SK-N-SH (cell line): ENCODE results near the gene TBC1D1. TPM values are rescaled to one million over a fixed set of nuclear protein-coding genes. Genes with fewer than 3 reads are reported as not detected.

Experiments
- CTCF ChIA-PET: fragments of 300-600, 350-600 bp; formaldehyde crosslinking; extraction: SDS; loops from one replicate; lab custom pipeline; 2021; lab: Yijun Ruan, JAX
- POLR2A ChIA-PET: fragments of 350-600 bp; sonication (Branson Sonifier 250); formaldehyde crosslinking; extraction: SDS; loops from one replicate; lab custom pipeline; 2020; ENCODE audit warnings: antibody characterized with exemption, inconsistent platforms; lab: Yijun Ruan, JAX
- DNase-seq: peaks from one replicate; pipeline ENCODE4 v3.0.0; 2012
- H2AFZ ChIP-seq: fragments of 200-600 bp; sonication (generic); 2 replicates; pipeline ENCODE4 v1.8.1; 2016; ENCODE audit warnings: antibody characterized with exemption, mild to moderate bottlenecking, low read depth
- H3F3A ChIP-seq: fragments of 200-600 bp; sonication (generic); replicated peaks from 2 replicates; pipeline ENCODE3; 2016; ENCODE audit warnings: antibody characterized with exemption, mild to moderate bottlenecking; ENCODE audit not compliant: insufficient read depth
- H3K27ac ChIP-seq, 2 experiments: fragments of 200-500 bp in 1 of 2; fragments of 200-600 bp in 1 of 2; sonication (Bioruptor generic) in 1 of 2; sonication (generic), shearing (Covaris generic) in 1 of 2; 2 replicates each; pipeline versions ENCODE4 v1.5.1 to v1.6.1; 2014 to 2016; ENCODE audit warnings: low read depth in 2 of 2, inconsistent platforms in 1 of 2, low read length in 1 of 2, mild to moderate bottlenecking in 1 of 2, mixed read lengths in 1 of 2
- H3K27me3 ChIP-seq: fragments of 200-600 bp; sonication (generic), shearing (Covaris generic); 2 replicates; pipeline ENCODE4 v1.6.1; 2016; ENCODE audit warnings: mixed run types; ENCODE audit not compliant: insufficient read depth
- H3K36me3 ChIP-seq, 2 experiments: fragments of 200-500 bp in 1 of 2; fragments of 200-600 bp in 1 of 2; sonication (Bioruptor generic) in 1 of 2; sonication (generic) in 1 of 2; replicated peaks in 1 of 2; 2 replicates each; pipeline versions ENCODE3 to v1.5.1; 2014 to 2016; ENCODE audit warnings: low read length in 1 of 2, mild to moderate bottlenecking in 1 of 2; ENCODE audit not compliant: insufficient read depth in 2 of 2, control insufficient read depth in 1 of 2
- H3K4me1 ChIP-seq, 2 experiments: fragments of 200-500 bp in 1 of 2; fragments of 200-600 bp in 1 of 2; sonication (Bioruptor generic) in 1 of 2; sonication (generic), shearing (Covaris generic) in 1 of 2; 2 replicates each; pipeline versions ENCODE4 v1.5.1 to v1.6.1; 2014 to 2016; ENCODE audit warnings: low read depth in 1 of 2, low read length in 1 of 2, mixed run types in 1 of 2; ENCODE audit not compliant: insufficient read depth in 2 of 2, control insufficient read depth in 1 of 2
- H3K4me2 ChIP-seq: fragments of 200-600 bp; sonication (generic), shearing (Covaris generic); 2 replicates; pipeline ENCODE4 v1.6.1; 2017; ENCODE audit warnings: mixed run types
- H3K4me3 ChIP-seq, 2 experiments: fragments of 200-500 bp in 1 of 2; fragments of 200-600 bp in 1 of 2; sonication (Bioruptor generic) in 1 of 2; sonication (generic), shearing (Covaris generic) in 1 of 2; 2 replicates each; pipeline versions ENCODE4 v1.5.1 to v1.8.1; 2014 to 2016; ENCODE audit warnings: low read depth in 2 of 2, inconsistent platforms in 1 of 2, low read length in 1 of 2, mild to moderate bottlenecking in 1 of 2, mixed read lengths in 1 of 2, moderate library complexity in 1 of 2
- H3K79me2 ChIP-seq: fragments of 200-600 bp; sonication (generic); 2 replicates; pipeline ENCODE4 v1.8.1; 2017; ENCODE audit warnings: mild to moderate bottlenecking; ENCODE audit not compliant: insufficient read depth
- H3K9ac ChIP-seq: fragments of 200-600 bp; sonication (generic); 2 replicates; pipeline ENCODE4 v1.6.1; 2017; ENCODE audit warnings: mixed run types
- H3K9me2 ChIP-seq: fragments of 200-600 bp; sonication (generic); 2 replicates; pipeline ENCODE4 v1.6.1; 2017; ENCODE audit warnings: mixed run types
- H3K9me3 ChIP-seq: fragments of 200-600 bp; sonication (generic); 2 replicates; pipeline ENCODE4 v1.6.1; 2017; ENCODE audit warnings: mixed run types, mild to moderate bottlenecking, moderate library complexity
- H4K20me1 ChIP-seq: fragments of 200-600 bp; sonication (generic); 2 replicates; pipeline ENCODE4 v1.6.1; 2017; ENCODE audit warnings: mild to moderate bottlenecking, mixed run types; ENCODE audit not compliant: insufficient read depth
- CHD2 ChIP-seq: fragments of 150-350 bp; IDR thresholded peaks from 2 replicates; pipeline ENCODE4 v1.6.1; 2018; ENCODE audit warnings: low read length; ENCODE audit not compliant: partially characterized antibody
- CTCF ChIP-seq: fragments of 200-600 bp; sonication (generic); IDR thresholded peaks from 2 replicates; pipeline ENCODE4 v1.6.1; 2017; ENCODE audit warnings: antibody characterized with exemption, mild to moderate bottlenecking, moderate library complexity
- ELF1 ChIP-seq: IDR thresholded peaks from 2 replicates; pipeline ENCODE4 v1.4.0; 2012
- EP300 ChIP-seq, 2 experiments: IDR thresholded peaks; 2 replicates each; pipeline versions ENCODE4 v1.4.0 to v1.6.1; 2012; ENCODE audit warnings: borderline replicate concordance in 1 of 2, low read depth in 1 of 2, low read length in 1 of 2
- EZH2phosphoT487 ChIP-seq: fragments of 200-600 bp; sonication (generic); IDR thresholded peaks from 2 replicates; pipeline ENCODE4 v1.6.1; 2017; ENCODE audit warnings: low read depth, mixed run types, mild to moderate bottlenecking, antibody characterized with exemption, moderate library complexity, borderline replicate concordance
- FOXJ3 ChIP-seq: sonication (generic); formaldehyde crosslinking; IDR thresholded peaks from 2 replicates; pipeline ENCODE4 v1.5.1; 2020; ENCODE audit warnings: mild to moderate bottlenecking, missing genetic modification reagents
- FOXM1 ChIP-seq: IDR thresholded peaks from 2 replicates; pipeline ENCODE4 v1.4.0; 2012; ENCODE audit warnings: low read depth, mild to moderate bottlenecking
- GABPA ChIP-seq: IDR thresholded peaks from 2 replicates; pipeline ENCODE4 v1.4.0; 2012; ENCODE audit warnings: low read depth, mild to moderate bottlenecking
- GATA2 ChIP-seq: sonication (generic); formaldehyde crosslinking; IDR thresholded peaks from 2 replicates; pipeline ENCODE4 v1.5.0; 2020; ENCODE audit warnings: mild to moderate bottlenecking, missing genetic modification reagents
- IRF3 ChIP-seq: fragments of 150-350 bp; IDR thresholded peaks from 2 replicates; pipeline ENCODE4 v1.6.1; 2016; ENCODE audit warnings: mild to moderate bottlenecking, low read depth, low read length
- JUND ChIP-seq: IDR thresholded peaks from 2 replicates; pipeline ENCODE4 v1.4.0; 2012
- MEF2A ChIP-seq: IDR thresholded peaks from 2 replicates; pipeline ENCODE4 v1.4.0; 2012; ENCODE audit warnings: low read depth, borderline replicate concordance
- MXI1 ChIP-seq: IDR thresholded peaks from 2 replicates; pipeline ENCODE4 v1.6.1; 2012; ENCODE audit warnings: mild to moderate bottlenecking, low read depth, low read length, improper control_type of control experiment
- NFIC ChIP-seq: IDR thresholded peaks from 2 replicates; pipeline ENCODE4 v1.4.0; 2012; ENCODE audit warnings: borderline replicate concordance
- NRF1 ChIP-seq: IDR thresholded peaks from 2 replicates; pipeline ENCODE4 v1.6.1; 2012; ENCODE audit warnings: low read depth, mild to moderate bottlenecking, low read length
- PBX3 ChIP-seq: IDR thresholded peaks from 2 replicates; pipeline ENCODE4; 2012
- POLR2AphosphoS5 ChIP-seq: IDR thresholded peaks from 2 replicates; pipeline ENCODE4 v1.6.1; 2012; ENCODE audit warnings: low read depth, low read length
- RFX5 ChIP-seq: IDR thresholded peaks from 2 replicates; pipeline ENCODE4 v1.6.1; 2012; ENCODE audit warnings: mild to moderate bottlenecking, improper control_type of control experiment, low read length
- RXRA ChIP-seq: IDR thresholded peaks from 2 replicates; pipeline ENCODE4 v1.4.0; 2012; ENCODE audit warnings: low read depth, mild to moderate bottlenecking, borderline replicate concordance
- TCF12 ChIP-seq: IDR thresholded peaks from 2 replicates; pipeline ENCODE4 v1.4.0; 2012
- TEAD4 ChIP-seq: IDR thresholded peaks from 2 replicates; pipeline ENCODE4 v1.4.0; 2012; ENCODE audit warnings: mild to moderate bottlenecking, borderline replicate concordance; ENCODE audit not compliant: insufficient read depth
- WGBS: methylation state at CpG from one replicate; pipeline ENCODE4 v1.1.6; 2017; ENCODE audit warnings: low lambda C conversion rate; 5-methylcytosine and 5-hydroxymethylcytosine counted together
- polyA plus RNA-seq, 3 experiments: library from polyadenylated mRNA; depleted of rRNA; stranded (reverse); fragments of >200 nt; gene quantifications; 2 replicates each; pipeline ENCODE4 v1.2.3, GENCODE V29; 2012

TBC1D1 gene
- polyA plus RNA-seq, 1 of the 3 experiments (the other 2 are of a cell fraction): 29.8 TPM

GRCh38 chr4:38180456-38180855, 289.6 kb downstream of the TBC1D1 start:
- ChIA-PET CTCF (interaction anchor here (0.8 to 10.2 kb wide), 44 partner anchors 9 to 726 kb away, joined by 3 to 182 read pairs (median 6); partner anchors contain the start of gene TLR10), POLR2A (no interaction called here)
- no peaks in the 10 kb centered on the region for H3K9me3 ChIP-seq
- no peaks in the 10 kb centered on the region for H3K36me3 ChIP-seq
- TF ChIP-seq FOXJ3 (CRISPR knock-in tag): no peak
- TF ChIP-seq GABPA: no peak
- no peak for TF ChIP-seq POLR2AphosphoS5
- TF ChIP-seq MEF2A: no peak
- TF ChIP-seq RXRA: no peak
- no peak for TF ChIP-seq TEAD4
- no peak for TF ChIP-seq PBX3
- TF ChIP-seq MXI1: no peak
- no peak for TF ChIP-seq FOXM1
- no peak for TF ChIP-seq EP300 (IDR thresholded peaks at IDR 0.05; ENCODE audit: borderline replicate concordance in 1 of 2, low read depth in 1 of 2, low read length in 1 of 2)
- no peak for TF ChIP-seq CTCF
- no peak for TF ChIP-seq IRF3
- no peak for TF ChIP-seq JUND
- TF ChIP-seq CHD2: no peak
- TF ChIP-seq TCF12: no peak
- no peaks in the 10 kb centered on the region for H3K9me2 ChIP-seq
- H3F3A ChIP-seq: peaks cover 5% of the 10 kb centered on the region
- DNase-seq: no peak
- H3K79me2 ChIP-seq: no peaks in the 10 kb centered on the region
- no peak overlapping the region for H3K27ac ChIP-seq
- no peaks in the 10 kb centered on the region for H4K20me1 ChIP-seq
- H3K9ac ChIP-seq: no peak overlapping the region
- no peak overlapping the region for H2AFZ ChIP-seq
- H3K4me3 ChIP-seq: no peak overlapping the region
- no peaks in the 10 kb centered on the region for H3K27me3 ChIP-seq
- WGBS: 63% methylated on average over 2 of the region's 2 CpGs
- peaks cover 0 to 6% of the 10 kb centered on the region in 2 experiments; a peak in 2 of 4 replicates for H3K4me1 ChIP-seq
- H3K4me2 ChIP-seq: no peak overlapping the region

GRCh38 chr4:38181286-38181685, 290.4 kb downstream of the TBC1D1 start:
- Histone ChIP-seq H3K36me3 (no peaks in the 10 kb centered on the region), H3K27ac (no peak overlapping the region), H3K4me1 (peaks cover 0 to 6% of the 10 kb centered on the region in 2 experiments; a peak in 2 of 4 replicates), H3K4me2 (no peak overlapping the region), H3K9me3 (no peaks in the 10 kb centered on the region), H3K4me3 (no peak overlapping the region), H3K79me2 (no peaks in the 10 kb centered on the region), H2AFZ (no peak overlapping the region), H3F3A (peaks cover 5% of the 10 kb centered on the region), H3K9ac (no peak overlapping the region), H3K27me3 (no peaks in the 10 kb centered on the region), H3K9me2 (no peaks in the 10 kb centered on the region), H4K20me1 (no peaks in the 10 kb centered on the region)
- WGBS: 93% methylated on average over 3 of the region's 3 CpGs
- no peak for DNase-seq
- POLR2A ChIA-PET: no interaction called here
- TF ChIP-seq TEAD4: no peak
- TF ChIP-seq ELF1: no peak
- no peak for TF ChIP-seq GATA2 (CRISPR knock-in tag)
- no peak for TF ChIP-seq JUND
- TF ChIP-seq GABPA: no peak
- TF ChIP-seq EZH2phosphoT487: no peak
- no peak for TF ChIP-seq NRF1
- TF ChIP-seq RFX5: no peak
- no peak for TF ChIP-seq NFIC
- CTCF ChIA-PET: interaction anchor here (0.6 to 10.2 kb wide), 8 partner anchors 18 to 601 kb away, joined by 3 to 182 read pairs (median 32); partner anchors contain the start of gene TLR10
